ENCODE data around the gene PKD2.
"Not testable (repeated sequence)": the region's sequence is repeated elsewhere in the genome, so short reads cannot be mapped to it uniquely, and the experiment has no call there.

The PKD2 gene

DNA sequence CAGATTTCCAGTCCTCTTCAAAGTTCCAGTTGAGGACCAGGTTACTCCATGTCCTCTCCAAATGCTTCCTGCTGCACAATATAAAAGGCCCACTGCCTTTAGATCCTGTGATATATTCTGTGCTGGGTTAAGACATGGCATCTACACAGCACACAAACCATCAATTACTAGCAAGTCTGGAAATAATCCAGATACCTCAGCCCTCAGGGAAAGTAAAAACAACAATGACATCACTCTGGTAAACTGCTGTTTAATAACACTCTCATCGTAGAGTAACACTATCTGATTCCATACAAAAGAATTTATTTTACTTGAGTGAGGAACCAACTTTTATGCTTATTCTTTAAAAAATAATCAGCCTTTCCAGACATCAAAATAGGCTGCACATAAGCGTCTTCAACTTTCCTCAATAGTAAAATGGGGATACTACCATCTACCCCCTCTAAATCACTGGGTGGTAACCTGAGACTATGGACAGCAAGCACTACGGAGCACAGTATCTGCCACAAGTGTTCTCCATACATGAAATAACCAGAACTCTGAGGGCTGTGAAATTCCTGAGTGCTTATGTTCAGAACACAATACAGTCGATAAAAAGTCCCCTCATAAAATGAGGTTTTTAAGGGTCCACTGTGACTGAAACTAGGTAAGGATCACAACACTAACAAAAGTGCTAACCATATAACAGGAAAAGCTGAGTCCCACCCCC is 97.6 kb downstream of the PKD2 start:
- no peak for FAIRE-seq
- no peak for DNase-seq (ENCODE audit: extremely low spot score, insufficient read length, low read depth)

DNA sequence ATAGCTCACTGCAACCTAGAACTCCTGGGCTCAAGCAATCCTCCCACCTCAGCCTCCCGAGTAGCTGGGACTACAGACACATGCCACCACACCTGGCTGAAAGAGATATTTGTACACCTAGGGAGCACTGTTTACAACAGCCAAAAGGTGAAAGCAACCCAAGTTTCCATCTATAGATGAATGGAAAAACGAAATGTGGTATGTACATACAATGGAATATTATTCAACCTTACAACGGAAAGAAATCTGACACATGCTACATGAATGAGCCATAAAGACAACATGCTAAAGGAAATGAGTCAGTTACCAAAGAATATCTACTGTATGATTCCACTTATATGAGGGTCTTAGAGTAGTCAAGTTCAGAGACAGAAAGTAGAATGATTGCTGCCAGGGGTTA is 98.8 kb downstream of the PKD2 start:
- FAIRE-seq (no peak), DNase-seq (ENCODE audit: extremely low spot score, insufficient read length, low read depth) (no peak)

DNA sequence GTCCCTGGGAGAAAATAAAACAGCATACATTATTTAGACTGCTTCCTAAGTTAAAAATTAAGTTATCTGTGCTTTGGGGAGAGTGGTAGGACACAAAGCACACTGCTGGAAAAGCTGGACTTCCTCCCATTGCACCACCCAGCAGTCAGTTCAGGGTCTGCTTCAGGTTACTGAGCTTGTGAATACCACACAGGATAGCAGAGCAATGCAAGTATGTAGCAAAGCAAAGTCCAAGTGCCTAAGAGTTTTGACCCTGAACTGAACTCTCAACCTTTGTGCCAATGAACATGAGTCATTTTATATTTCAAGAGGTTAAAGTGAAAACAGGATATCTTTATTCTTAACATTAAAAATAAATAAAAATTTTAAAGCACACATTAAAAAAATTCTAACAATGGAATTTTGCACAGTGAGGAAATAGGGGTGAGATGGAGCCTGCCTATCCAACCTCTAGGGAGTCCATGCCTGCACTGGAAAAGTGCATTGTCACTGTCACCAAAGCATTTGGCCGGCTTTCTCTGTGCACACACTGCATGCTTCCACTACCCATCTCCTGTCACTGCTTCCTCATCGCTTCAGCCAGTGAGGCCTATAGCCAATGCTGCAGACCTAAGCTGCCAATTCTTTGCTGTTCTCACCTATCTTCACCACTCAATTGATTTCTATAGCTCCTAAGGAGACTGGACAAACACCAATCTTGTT is 100.1 kb downstream of the PKD2 start:
- FAIRE-seq (no peak), DNase-seq (ENCODE audit: extremely low spot score, insufficient read length, low read depth) (no peak)

DNA sequence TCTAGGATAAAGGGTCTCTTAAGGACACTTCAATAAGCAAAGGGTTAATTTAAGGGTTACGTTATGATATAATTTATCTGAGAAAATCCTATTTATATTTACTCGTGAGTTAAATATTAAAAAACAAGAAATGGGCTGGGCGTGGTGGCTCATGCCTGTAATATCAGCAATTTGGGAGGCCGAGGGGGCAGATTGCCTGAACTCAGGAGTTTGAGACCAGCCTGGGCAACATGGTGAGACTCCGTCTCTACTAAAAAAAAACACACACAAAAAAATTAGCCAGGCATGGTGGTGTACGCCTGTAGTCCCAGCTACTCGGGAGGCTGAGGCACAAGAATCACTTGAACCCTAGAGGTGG is 100.7 kb downstream of the PKD2 start:
- not testable (repeated sequence) for FAIRE-seq; DNase-seq (ENCODE audit: extremely low spot score, insufficient read length, low read depth)

DNA sequence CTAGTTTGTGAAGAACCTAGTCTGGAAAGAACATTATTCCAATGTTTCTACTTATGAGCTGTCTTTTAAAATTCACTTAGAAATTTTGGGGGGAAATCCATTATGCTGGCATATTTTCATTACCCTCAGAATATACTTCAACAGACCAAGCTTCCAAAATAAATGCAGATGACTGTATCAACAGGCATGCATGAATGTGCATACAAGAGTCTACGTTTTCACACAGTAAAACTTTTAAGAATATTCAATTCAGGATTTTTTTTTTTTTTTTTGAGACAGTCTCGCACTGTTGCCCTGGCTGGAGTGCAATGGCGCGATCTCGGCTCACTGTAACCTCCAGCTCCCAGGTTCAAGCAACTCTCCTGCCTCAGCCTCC is 101.3 kb downstream of the PKD2 start:
- FAIRE-seq = no peak
- no peak for DNase-seq (ENCODE audit: extremely low spot score, insufficient read length, low read depth)

DNA sequence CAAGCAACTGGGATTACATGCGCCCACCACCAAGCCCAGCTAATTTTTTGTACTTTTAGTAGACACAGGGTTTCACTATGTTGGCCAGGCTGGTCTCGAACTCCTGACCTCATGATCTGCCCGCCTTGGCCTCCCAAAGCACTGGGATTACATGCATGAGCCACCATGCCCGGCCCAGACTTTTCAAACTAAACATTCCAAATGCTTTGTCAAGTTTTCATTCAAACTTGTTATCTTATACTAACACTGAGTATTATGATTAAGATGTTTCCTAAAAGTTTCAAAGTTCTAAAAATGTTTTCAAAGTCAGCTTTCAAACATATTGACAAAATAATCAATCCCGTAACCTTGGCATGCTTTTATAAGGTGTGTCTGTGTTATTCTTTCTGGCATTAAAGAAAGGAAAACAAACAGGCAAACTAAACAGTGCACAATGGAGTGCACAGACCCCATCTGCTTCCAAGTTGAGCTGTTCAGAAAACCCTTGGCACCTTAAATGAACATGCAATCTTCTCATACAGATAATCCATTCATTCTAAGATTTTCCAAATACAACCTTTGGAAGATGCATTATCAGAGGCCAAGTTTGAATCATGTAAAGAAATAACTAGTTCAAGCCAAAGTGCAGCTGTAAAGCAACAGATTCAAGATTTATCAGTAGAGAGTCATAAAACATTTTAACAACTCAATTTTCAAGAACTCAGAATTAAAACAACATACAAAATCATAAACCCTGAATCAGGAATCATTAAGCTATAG is 101.9 kb downstream of the PKD2 start:
- FAIRE-seq = no peak

DNA sequence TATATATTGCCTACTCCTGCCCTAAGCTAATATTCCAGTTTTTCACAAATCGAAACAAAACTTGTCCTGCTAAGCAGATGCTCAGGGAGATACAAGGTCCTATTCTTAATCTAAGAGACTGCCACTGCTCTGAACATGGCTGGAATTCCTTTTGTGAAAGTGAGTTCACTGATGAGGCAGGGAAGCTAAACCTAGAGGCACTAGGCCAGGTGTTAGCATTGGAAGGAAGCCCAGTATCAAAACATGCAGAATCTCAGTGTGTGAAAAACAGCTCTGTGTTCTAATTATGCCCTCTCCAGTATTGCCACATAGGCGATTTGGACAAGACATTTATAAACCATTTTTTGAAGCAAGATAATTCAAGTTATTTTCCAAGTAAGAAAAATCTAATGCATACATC is 103.4 kb downstream of the PKD2 start:
- DNase-seq (ENCODE audit: extremely low spot score, insufficient read length, low read depth) (no peak), FAIRE-seq (no peak)

More for the DNA sequence above, 101.9 kb downstream of the PKD2 start:
- DNase-seq (ENCODE audit: extremely low spot score, insufficient read length, low read depth) = no peak

DNA sequence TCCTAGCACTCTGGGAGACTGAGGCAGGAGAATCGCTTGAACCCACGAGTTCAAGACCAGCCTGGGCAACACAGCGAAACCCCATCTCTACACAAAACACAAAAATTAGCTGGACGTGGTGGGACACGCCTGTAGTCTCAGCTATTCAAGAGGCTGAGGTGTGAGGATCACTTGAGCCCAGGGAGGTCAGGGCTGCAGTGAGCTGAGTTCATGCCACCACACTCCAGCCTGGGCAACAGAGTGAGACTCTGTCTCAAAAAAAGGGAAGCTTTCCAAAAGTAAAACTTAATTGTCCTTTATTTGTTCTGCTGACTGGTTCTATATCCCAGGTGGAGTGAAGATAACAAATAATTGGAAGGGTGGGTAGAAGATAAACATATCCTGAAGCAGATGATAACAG is 105.4 kb downstream of the PKD2 start:
- DNase-seq (ENCODE audit: extremely low spot score, insufficient read length, low read depth) (no peak), FAIRE-seq (no peak)

DNA sequence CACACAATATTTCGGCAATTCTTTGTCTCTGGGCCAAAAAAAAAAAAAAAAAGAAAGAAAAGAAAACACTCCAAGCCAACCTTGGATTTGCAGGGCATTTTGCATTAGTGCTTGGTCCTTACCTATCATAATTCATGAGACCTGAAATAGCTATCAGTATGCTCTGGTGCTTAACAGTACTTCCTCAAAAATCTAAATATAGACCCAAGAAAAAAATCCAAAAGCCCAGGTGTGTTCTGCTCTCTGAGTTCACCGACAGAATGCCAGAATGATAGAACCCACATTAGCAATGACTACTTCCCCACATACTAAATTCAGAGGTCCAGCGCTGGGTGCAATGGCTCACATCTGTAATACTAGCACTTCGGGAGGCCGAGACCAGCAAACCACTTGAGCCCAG is 108.2 kb downstream of the PKD2 start:
- no peak for DNase-seq (ENCODE audit: extremely low spot score, insufficient read length, low read depth)
- FAIRE-seq = no peak

DNA sequence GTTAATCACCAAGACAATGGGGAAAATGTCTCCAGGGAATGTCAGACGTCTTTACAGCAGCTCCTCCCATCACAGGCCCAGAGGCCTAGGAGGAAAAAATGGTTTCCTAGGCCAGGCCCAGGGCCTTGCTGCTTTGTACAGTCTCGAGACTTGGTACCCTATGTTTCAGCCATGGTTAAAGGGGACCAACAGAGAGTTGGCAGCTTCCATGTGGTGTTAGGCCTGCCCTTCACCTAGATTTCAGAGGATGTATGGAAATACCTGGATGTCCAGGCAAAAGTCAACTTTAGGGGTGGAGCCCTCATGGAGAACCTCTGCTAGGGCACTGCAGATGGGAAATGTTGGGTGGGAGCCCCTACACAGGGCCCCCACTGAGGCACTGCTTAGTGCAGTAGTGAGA is 112.5 kb downstream of the PKD2 start:
- DNase-seq (ENCODE audit: extremely low spot score, insufficient read length, low read depth) (no peak), FAIRE-seq (no peak)

DNA sequence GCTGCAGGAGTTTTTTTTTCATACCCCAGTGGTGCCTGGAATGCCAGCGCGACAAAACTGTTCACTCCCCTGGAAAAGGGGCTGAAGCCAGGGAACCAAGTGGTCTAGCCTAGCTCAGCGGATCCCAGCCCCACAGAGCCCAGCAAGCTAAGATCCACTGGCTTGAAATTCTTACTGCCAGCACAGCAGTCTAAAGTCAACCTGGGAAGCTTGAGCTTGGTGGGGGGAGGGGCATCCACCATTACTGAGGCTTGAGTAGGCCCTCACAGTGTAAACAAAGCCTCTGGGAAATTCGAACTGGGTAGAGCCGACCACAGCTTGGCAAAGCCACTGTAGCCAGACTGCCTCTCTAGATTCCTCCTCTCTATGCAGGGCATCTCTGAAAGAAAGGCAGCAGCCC is 114.8 kb downstream of the PKD2 start:
- FAIRE-seq; DNase-seq (ENCODE audit: extremely low spot score, insufficient read length, low read depth): not testable (repeated sequence)
